Measurements from ENCODE around the gene ATG16L1.
"Not testable (repeated sequence)": the region's sequence is repeated elsewhere in the genome, so short reads cannot be mapped to it uniquely, and the experiment has no call there.

The ATG16L1 gene

GRCh38 chr2:233300401-233300800 lies 48.9 kb downstream of the ATG16L1 start:
- DNase-seq = no peak

DNA sequence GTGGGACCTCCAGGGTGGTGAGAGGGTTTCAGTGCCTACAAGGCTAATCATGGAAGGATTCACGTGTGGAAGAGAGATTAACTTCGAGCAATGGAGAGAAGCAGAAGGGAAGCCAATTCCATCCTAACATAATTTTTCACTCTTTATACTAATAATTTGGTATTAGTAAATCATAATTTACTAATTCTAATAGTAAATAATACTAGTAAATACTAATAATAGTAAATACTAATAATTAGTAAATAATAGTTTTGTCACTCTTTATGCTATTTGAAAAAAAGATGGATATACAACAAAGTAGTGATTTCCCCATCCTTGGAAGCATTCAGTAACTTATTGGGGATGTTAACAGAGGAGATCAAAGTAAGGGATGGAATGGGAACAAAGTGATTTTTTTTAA lies 49.8 kb downstream of the ATG16L1 start:
- DNase-seq = no peak

DNA sequence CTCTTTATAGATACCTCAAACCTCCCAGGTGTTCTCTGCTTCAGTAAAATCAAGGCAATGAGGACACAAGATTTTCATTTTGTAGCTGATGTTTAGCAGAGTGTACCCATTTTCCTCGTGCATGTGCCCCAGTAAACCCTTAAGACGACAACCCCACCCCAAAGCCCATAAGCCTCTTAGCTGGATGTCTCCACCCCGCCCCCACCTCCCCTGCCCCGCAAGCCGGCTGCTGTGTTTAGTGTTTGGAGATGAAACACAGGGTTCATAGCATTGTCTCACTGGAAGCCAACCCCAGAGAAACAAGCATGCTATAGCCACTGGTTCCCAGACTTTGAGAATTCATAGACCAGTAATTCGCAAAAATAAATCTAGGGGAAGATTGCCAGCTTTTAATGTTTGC lies 50.3 kb downstream of the ATG16L1 start:
- no peak for DNase-seq

DNA sequence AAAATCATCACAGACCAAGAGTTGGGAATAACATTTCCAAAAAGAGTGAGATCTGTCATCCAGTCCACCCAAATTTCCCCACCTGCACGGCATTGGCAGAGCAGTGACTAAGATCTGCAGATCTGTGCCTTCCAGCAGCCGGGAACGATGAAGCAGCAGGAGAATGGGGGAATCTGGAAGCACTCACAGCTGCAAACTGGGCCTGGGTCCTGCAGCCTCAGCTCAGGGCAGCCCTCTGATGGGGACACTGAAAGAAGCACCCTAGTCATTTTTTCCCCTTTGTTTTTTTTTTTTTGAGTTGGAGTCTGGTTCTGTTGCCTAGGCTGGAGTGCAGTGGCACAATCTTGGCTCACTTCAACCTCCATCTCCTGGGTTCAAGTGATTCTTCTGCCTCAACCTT lies 51.8 kb downstream of the ATG16L1 start:
- no peak for DNase-seq

- no peak for DNase-seq
Measured at GRCh38 chr2:233307565-233307964, 56.1 kb downstream of the ATG16L1 start, which contains the start of gene SAG. SAG (plus strand) TSS chr2:233307816; CDS start chr2:233309190, 1,374 bp downstream.

- no peak for DNase-seq
Measured at GRCh38 chr2:233311241-233311926, 59.9 kb downstream of the ATG16L1 start.

DNA sequence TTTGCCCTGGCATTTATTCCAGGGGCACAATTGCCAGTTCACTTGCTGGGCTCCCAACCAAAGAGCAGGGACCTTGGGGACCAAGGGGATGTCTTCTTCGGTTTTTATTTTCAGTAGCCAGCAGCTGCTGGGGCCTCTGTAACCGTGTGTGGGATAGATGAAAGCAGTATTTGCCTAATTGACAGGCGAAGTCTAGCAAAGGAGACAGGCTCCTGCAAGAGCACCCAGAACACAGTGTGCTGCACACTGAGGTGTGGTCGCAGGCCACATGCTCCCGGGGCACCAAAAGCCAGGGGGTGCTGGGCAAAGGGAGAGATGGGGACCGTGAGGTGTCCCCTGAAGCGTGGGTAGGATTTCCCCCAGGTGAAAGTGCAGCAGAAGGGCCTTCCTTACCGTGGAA lies 61.4 kb downstream of the ATG16L1 start:
- DNase-seq = no peak

DNA sequence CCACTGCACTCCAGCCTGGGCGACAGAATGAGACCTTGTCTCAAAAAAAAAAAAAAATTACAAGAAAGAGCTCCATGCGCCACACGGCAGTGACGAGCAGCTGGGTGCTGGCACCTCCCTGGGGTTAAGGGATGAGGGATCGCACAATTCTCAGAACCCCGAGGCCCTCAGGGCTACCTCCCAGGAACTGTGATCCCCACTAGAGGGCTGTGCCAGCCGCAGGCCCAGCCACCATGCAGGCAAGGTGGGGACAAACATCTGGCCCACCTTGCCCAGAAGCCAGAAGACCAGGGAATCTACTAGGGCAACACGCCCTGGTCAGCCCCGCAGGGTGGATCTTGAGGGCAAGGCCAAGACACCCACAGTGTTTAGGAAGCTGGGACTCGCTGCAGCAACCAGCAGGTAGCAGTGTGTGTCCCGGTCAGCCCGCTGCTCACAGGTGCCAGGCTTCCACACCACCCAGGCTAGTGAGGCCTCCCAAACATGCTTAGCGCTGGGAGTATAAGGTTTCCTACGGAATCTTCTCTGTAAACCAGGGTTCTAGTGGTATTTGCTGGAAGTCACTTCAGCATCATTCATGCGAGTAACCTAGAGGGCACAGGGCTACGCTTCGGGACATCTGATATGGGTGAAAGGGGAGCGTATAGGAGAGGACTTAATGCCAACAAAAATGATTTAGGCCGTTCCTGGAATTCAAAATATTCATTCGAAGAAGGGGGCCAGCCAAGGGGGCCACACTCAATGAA lies 62.9 kb downstream of the ATG16L1 start:
- no peak for DNase-seq

- no peak for DNase-seq
Measured at GRCh38 chr2:233317196-233317943, 65.9 kb downstream of the ATG16L1 start.

GRCh38 chr2:233319256-233319655 lies 67.8 kb downstream of the ATG16L1 start:
- no peak for DNase-seq

DNA sequence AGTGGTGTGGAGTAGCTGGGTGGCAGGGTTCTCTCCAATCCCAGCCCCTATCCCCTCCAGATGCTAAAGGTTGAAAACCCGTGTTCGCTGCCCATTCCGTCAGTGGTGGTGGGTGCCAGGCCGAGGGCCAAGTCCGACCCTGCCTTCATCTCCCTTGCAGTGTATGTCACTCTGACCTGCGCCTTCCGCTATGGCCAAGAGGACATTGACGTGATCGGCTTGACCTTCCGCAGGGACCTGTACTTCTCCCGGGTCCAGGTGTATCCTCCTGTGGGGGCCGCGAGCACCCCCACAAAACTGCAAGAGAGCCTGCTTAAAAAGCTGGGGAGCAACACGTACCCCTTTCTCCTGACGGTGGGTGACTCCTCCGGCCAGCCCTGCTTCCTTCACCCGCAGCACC lies 69.0 kb downstream of the ATG16L1 start:
- DNase-seq = no peak

DNA sequence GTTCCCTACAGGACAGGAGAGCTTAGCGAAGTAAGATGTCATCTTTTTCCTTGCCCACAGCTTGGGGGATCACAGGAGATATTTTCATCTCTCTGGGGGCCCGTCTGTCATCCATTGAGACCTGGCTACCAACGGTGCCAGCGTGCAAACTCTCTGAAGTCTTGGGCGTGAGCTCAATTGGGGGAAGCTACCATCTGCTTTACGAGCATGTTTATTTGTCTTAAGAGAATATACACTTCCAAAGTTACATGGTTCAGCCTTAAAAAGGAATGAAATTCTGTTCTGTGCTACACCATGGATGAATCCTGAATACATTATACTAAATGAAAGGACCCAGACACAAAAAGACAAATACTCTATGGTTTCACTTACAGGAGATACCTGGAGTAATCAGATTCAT lies 69.7 kb downstream of the ATG16L1 start:
- no peak for DNase-seq

- no peak for DNase-seq
Measured at GRCh38 chr2:233323851-233324250, 72.4 kb downstream of the ATG16L1 start.

- DNase-seq = no peak
Measured at GRCh38 chr2:233325256-233325655, 73.8 kb downstream of the ATG16L1 start.

GRCh38 chr2:233325814-233326213 lies 74.3 kb downstream of the ATG16L1 start:
- DNase-seq = no peak

DNA sequence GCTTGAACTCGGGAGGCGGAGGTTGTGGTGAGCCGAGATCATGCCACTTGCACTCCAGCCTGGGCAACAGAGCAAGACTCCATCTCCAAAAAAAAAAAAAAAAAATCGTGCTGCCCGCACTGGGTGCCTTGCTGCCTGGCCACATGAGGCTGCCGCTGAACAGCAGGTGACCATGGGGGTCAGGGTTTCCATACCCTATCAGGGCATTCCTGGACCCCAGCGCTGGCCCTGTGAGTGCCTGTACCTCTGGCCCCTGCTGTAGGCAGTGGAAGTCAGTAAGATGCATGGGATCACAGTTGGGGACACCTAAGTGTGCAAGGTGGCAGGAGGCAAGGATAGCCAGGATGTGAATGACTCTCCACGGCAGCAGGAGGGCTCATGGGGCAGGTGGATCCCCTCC lies 75.0 kb downstream of the ATG16L1 start:
- no peak for DNase-seq

GRCh38 chr2:233328922-233329321 lies 77.4 kb downstream of the ATG16L1 start:
- no peak for DNase-seq

- no peak for DNase-seq
Measured at GRCh38 chr2:233329489-233330135, 78.1 kb downstream of the ATG16L1 start.

- no peak for DNase-seq
Measured at GRCh38 chr2:233331536-233331935, 80.1 kb downstream of the ATG16L1 start.

DNA sequence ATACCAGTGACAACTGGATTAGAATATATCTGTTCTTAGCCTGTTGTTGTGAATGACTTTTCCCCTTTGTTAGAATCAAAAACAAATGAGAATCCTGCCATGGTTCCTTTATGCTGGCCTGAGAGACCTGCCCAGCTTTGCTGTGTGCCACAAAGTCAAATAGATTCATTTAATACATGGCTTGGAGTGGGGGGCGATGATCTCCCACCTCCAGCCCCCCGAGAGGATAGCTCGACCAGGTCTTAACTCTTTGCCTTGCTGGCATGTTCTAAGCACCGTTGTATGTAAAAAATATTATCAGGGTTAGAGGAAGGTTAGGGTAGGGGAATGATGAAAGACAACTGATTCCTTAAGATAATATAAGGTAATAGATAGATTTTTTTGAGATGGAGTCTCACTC lies 80.7 kb downstream of the ATG16L1 start:
- no peak for DNase-seq

DNA sequence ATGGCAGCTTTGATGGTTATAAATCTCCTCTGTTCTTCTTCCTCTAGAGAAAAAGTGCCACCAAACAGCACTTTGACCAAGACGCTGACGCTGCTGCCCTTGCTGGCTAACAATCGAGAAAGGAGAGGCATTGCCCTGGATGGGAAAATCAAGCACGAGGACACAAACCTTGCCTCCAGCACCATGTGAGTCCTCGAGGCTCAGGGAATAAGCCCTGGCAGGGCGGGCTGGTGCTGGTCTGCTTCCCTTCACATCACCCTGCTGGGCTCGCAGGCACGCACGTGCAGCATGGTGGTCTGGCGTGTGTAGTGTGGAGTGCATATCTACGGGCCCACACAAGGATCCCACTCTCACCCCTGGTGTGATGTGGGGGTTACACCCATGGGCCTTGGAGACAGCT lies 83.4 kb downstream of the ATG16L1 start:
- DNase-seq = no peak

DNA sequence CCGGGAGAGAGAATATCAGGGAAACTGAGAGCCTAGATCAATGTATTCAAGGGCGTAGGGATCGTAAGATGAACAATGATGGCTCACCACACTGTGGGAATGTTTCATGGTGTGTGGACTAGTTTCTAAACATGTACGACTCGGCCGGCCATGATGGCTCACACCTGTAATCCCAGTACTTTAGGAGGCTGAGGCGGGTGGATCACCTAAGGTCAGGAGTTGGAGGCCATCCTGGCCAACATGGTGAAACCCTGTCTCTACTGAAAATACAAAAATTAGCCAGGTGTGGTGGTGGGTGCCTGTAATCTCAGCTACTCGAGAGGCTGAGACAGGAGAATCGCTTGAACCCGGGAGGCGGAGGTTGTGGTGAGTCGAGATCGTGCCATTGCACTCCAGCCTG lies 84.6 kb downstream of the ATG16L1 start:
- DNase-seq = not testable (repeated sequence)

- DNase-seq = no peak
Measured at GRCh38 chr2:233336541-233336940, 85.1 kb downstream of the ATG16L1 start.

Measured in cortex of kidney (tissue), 1 donor.